K562 (cell line): ENCODE results near the gene PPP1R16B. TPM values are rescaled to one million over a fixed set of nuclear protein-coding genes. Genes with fewer than 3 reads are reported as not detected.

Source experiments
- CBX5 ChIP-seq: IDR thresholded peaks from 2 replicates; pipeline ENCODE4 v1.6.1; 2014; ENCODE audit warnings: low read depth, borderline replicate concordance
- CLOCK ChIP-seq: fragments of 250-450 bp; sonication (Bioruptor Pico); IDR thresholded peaks from 2 replicates; pipeline ENCODE4 v1.4.0; 2020; ENCODE audit warnings: mild to moderate bottlenecking, moderate library complexity, borderline replicate concordance
- COPS2 ChIP-seq: fragments of 450-650 bp; conservative IDR thresholded peaks from 2 replicates; pipeline ENCODE4 v1.6.1; 2016; ENCODE audit warnings: mild to moderate bottlenecking, moderate library complexity
- KAT7 ChIP-seq: sonication (generic); formaldehyde crosslinking; IDR thresholded peaks from 2 replicates; pipeline ENCODE4 v1.8.0; 2022; ENCODE audit warnings: missing genetic modification reagents, mild to moderate bottlenecking, borderline replicate concordance
- MEF2D ChIP-seq: conservative IDR thresholded peaks from 2 replicates; pipeline ENCODE4 v1.6.1; 2016; ENCODE audit warnings: low read depth, missing genetic modification characterization, missing compliant biosample characterization
- MIER1 ChIP-seq: fragments of 450-650 bp; IDR thresholded peaks from 2 replicates; pipeline ENCODE4 v1.6.1; 2016; ENCODE audit warnings: antibody characterized with exemption, mild to moderate bottlenecking, low read depth
- POLR2H ChIP-seq: IDR thresholded peaks from 2 replicates; pipeline ENCODE4 v1.6.1; 2016; ENCODE audit warnings: missing genetic modification characterization, low read depth, mild to moderate bottlenecking, control low read depth, missing compliant biosample characterization, moderate library complexity
- ZBTB40 ChIP-seq, 2 experiments: fragments of 450-650 bp in 1 of 2; sonication (generic) in 1 of 2; formaldehyde crosslinking in 1 of 2; IDR thresholded peaks; 2 replicates each; pipeline versions ENCODE4 v1.7.1 to v1.9.0; 2016 to 2022; ENCODE audit warnings: inconsistent platforms in 1 of 2, mild to moderate bottlenecking in 1 of 2, missing genetic modification reagents in 1 of 2
- ZNF3 ChIP-seq: fragments of 250-450 bp; sonication (Bioruptor Pico); IDR thresholded peaks from 2 replicates; pipeline ENCODE4 v1.5.0; 2021; ENCODE audit warnings: mild to moderate bottlenecking, moderate library complexity
- ZNF518B ChIP-seq: fragments of 250-450 bp; sonication (Bioruptor Pico); IDR thresholded peaks from 2 replicates; pipeline ENCODE4 v1.5.0; 2021; ENCODE audit warnings: mild to moderate bottlenecking, moderate library complexity
- polyA plus RNA-seq, 8 experiments: library from polyadenylated mRNA; depleted of rRNA in 4 of 8; stranded (reverse) in 5 of 8; unstranded in 3 of 8; fragments of >200 nt; fragmentation: Nextera tagmentation in 2 of 8; fragmentation: Illumina TruSeq in 1 of 8; extraction: Ambion mirVana in 2 of 8; extraction: Trizol in 1 of 8; gene quantifications; 2 replicates each; pipeline versions ENCODE4 v1.2.1 to v1.2.3, GENCODE V29; 2011 to 2014; ENCODE audit warnings: inconsistent platforms in 1 of 8, missing spikeins in 1 of 8
- total RNA-seq, 7 experiments: library from RNA; depleted of rRNA in 6 of 7; stranded (reverse); fragments of >200 nt in 6 of 7; fragmentation: Illumina TruSeq in 2 of 7; extraction: Trizol in 2 of 7; gene quantifications; 2 replicates each; pipeline versions ENCODE4 v1.2.1 to v1.2.3, GENCODE V29; 2011 to 2021; ENCODE audit warnings: low replicate concordance in 1 of 7

PPP1R16B gene
- total and polyA plus RNA-seq, 9 of the 15 experiments (the other 6 are each of a cell fraction or from before 2014, with no cell fraction given) = 1.5 to 11.5 (median 6.8) TPM

- TF ChIP-seq ZNF518B (no peak), CLOCK (no peak), ZBTB40 (IDR thresholded peaks at IDR 0.05) (no peak), ZBTB40 (CRISPR knock-in tag; IDR thresholded peaks at IDR 0.05) (no peak), ZNF3 (no peak), KAT7 (CRISPR knock-in tag) (no peak; the same call in 1 of the 2 replicates), CBX5 (no peak), MEF2D (tag) (peak; percentile 74; the same call in 1 of the 2 replicates), COPS2 (no peak), MIER1 (no peak), POLR2H (tag) (no peak)
Observed at GRCh38 chr20:38947931-38948362, 142.4 kb downstream of the PPP1R16B start (continued).
